ENCODE data around the gene GNAQ. TPM values are rescaled to one million over a fixed set of nuclear protein-coding genes. Genes with fewer than 3 reads are reported as not detected.
"Not testable (repeated sequence)": the region's sequence is repeated elsewhere in the genome, so short reads cannot be mapped to it uniquely, and the experiment has no call there.

GNAQ gene
- total and polyA plus RNA-seq, 8 donors: 13.1 to 75.3 (median 38.5) TPM

DNA sequence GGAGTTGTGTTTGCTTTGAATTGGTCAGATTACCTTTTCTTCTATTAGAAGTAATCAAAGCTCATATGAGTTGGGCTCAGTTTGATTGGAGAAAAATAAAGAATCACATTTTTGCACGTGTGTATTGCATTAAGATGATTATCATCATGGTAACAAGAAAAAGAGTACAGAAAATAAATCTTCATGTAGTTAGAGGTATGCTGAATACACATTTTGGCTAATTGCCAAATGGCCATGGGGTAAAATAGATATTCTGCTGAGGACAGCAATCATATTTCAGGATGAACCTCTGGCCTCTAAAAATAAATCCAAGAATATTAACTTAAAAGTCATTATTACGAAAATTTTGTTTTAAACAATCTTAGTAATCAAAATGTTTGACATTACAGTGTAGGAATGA lies 38.9 kb upstream of the GNAQ start:
- Histone ChIP-seq H3K4me3 (no peak overlapping the region), H3K4me1 (no peaks in the 10 kb centered on the region), H3K9me3 (peaks cover 0 to 4% (median 0%) of the 10 kb centered on the region in 4 donors), H3K36me3 (no peaks in the 10 kb centered on the region), H3K27ac (no peak overlapping the region), H3K27me3 (no peaks in the 10 kb centered on the region)
- intact Hi-C loops (cut with DNase I; ENCODE audit: low total_unique reads): no loop called here
- 60 to 75% (median 69%) methylated on average over 2 of the region's 2 CpGs for WGBS, 5 donors
- no peak for TF ChIP-seq POLR2A (IDR thresholded peaks at IDR 0.05)
- TF ChIP-seq EP300 (IDR thresholded peaks at IDR 0.05): no peak
- TF ChIP-seq POLR2AphosphoS5 (IDR thresholded peaks at IDR 0.05): no peak
- no peak for TF ChIP-seq CTCF (IDR thresholded peaks at IDR 0.05)
- no peak for DNase-seq

DNA sequence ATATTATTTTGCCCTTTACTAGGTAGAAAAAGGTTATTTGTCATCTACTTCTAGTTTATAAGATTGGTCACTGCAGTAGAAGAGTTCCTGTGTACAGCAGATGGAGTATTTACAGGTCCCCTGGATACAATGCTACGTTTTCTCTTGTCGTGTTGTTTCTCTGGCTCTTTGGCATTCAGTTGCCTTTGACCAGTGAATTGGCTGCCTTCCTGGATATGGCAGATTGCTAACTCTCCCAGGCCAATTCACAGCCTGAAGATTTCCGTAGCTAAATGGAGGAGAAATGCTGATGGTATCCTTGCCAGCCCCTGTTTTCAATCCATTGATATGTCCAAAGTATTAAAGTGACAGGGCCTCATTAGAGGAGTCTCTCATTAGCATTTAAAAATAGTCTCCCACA lies 32.5 kb upstream of the GNAQ start:
- intact Hi-C loops (cut with DNase I; ENCODE audit: low total_unique reads): no loop called here
- Histone ChIP-seq H3K36me3 (no peaks in the 10 kb centered on the region), H3K27me3 (no peaks in the 10 kb centered on the region), H3K4me3 (no peak overlapping the region), H3K9me3 (peaks cover 0 to 4% (median 0%) of the 10 kb centered on the region in 4 donors), H3K4me1 (peaks cover 0 to 9% (median 0%) of the 10 kb centered on the region in 4 donors), H3K27ac (no peak overlapping the region)
- no peak for DNase-seq
- WGBS, 5 donors: 19 to 64% (median 26%) methylated on average over 3 of the region's 3 CpGs
- no peak for TF ChIP-seq EP300 (IDR thresholded peaks at IDR 0.05)

DNA sequence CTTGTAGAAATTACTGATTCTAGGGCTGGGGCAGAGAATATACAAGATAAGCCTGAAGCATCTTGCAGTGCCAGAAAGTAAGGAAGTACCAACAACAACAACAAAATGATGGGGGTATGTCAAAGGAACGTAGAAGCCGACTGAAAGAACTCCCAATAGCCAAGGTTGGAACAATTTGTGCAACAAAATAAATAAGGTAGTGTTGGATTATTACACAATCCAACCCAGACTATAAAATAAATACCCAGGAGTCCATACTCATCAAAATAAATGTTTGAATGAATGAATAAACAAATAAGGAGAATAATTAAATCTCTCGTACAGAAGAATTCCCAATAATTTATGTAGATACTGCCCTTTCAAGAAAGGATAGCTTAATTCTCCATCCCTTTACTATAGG lies 31.1 kb upstream of the GNAQ start:
- Histone ChIP-seq H3K4me1 (peaks cover 0 to 9% (median 0%) of the 10 kb centered on the region in 4 donors), H3K27me3 (no peaks in the 10 kb centered on the region), H3K4me3 (no peak overlapping the region), H3K27ac (no peak overlapping the region), H3K9me3 (peaks cover 0 to 4% (median 0%) of the 10 kb centered on the region in 4 donors), H3K36me3 (no peaks in the 10 kb centered on the region)
- DNase-seq: no peak
- WGBS, 5 donors: 90 to 96% (median 93%) methylated on average over 3 of the region's 3 CpGs
- intact Hi-C loops (cut with DNase I; ENCODE audit: low total_unique reads): no loop called here
- no peak for TF ChIP-seq CTCF (IDR thresholded peaks at IDR 0.05)
- TF ChIP-seq POLR2A (IDR thresholded peaks at IDR 0.05): no peak
- no peak for TF ChIP-seq EP300 (IDR thresholded peaks at IDR 0.05)
- TF ChIP-seq POLR2AphosphoS5 (IDR thresholded peaks at IDR 0.05): no peak

DNA sequence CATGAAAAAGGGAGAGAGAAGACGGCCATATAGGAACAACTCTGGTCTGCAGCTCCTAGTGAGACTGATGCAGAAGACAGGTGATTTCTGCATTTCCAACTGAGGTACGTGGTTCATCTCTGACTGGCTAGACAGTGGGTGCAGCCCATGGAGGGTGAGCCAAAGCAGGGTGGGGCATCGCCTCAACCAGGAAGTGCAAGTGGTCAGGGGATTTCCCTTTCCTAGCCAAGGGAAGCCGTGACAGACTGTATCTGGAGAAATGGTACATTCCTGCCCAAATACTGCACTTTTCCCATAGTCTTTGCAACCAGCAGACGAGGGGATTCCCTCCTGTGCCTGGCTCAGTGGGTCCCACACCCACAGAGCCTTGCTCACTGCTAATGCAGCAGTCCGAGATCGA lies 22.6 kb upstream of the GNAQ start:
- H3K27ac ChIP-seq; H3K27me3 ChIP-seq; H3K4me3 ChIP-seq; H3K4me1 ChIP-seq; intact Hi-C loops (cut with DNase I; ENCODE audit: low total_unique reads); H3K9me3 ChIP-seq; H3K36me3 ChIP-seq; DNase-seq: not testable (repeated sequence)
- 56 to 61% (median 60%) methylated on average over 7 of the region's 7 CpGs for WGBS, 5 donors

DNA sequence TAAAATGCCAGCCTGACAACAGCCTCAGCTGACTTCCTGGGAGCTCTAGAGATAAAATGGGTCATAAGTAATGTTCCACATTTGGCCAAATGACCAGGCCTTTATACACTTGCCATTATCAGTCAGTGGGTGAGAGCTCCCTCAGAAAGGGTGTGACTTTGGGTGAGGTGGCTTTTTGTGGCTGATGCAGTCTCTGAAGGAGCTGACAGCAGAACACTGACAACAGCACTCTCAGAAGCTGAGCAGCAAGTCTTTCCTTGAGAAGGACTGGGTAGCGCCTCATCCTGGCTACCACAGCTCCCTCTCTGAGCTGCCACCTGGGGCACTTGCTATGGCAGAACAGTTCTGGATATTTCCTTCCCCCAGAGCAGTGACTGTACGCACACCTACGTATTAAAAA lies 22.0 kb upstream of the GNAQ start:
- WGBS, 5 donors: 93 to 99% (median 98%) methylated on average over 3 of the region's 3 CpGs
- no peaks in the 10 kb centered on the region for H3K27me3 ChIP-seq
- H3K36me3 ChIP-seq: no peaks in the 10 kb centered on the region
- no peak overlapping the region for H3K27ac ChIP-seq
- TF ChIP-seq POLR2A (IDR thresholded peaks at IDR 0.05) (no peak), POLR2AphosphoS5 (IDR thresholded peaks at IDR 0.05) (no peak), EP300 (IDR thresholded peaks at IDR 0.05) (no peak), CTCF (IDR thresholded peaks at IDR 0.05) (no peak)
- peaks cover 0 to 7% (median 0%) of the 10 kb centered on the region in 4 donors for H3K4me1 ChIP-seq
- H3K9me3 ChIP-seq: no peaks in the 10 kb centered on the region
- H3K4me3 ChIP-seq: no peak overlapping the region
- intact Hi-C loops (cut with DNase I; ENCODE audit: low total_unique reads): no loop called here
- DNase-seq: no peak
